Mesodermal cell (in vitro differentiated cells): Measurements from ENCODE around the gene CELF1.
A peak's percentile ranks its signal among the peaks of the same experiment; 100 is the strongest.

Source experiments
- H3K27ac ChIP-seq: 2 replicates; pipeline ENCODE4 v1.7.0; 2013; ENCODE audit warnings: mild to moderate bottlenecking, low read depth, low read length, moderate library complexity; ENCODE audit not compliant: severe bottlenecking
- H3K36me3 ChIP-seq: 2 replicates; pipeline ENCODE4 v1.7.1; 2013; ENCODE audit warnings: mild to moderate bottlenecking, low read length, moderate library complexity; ENCODE audit not compliant: control insufficient read depth, insufficient read depth
- H3K4me1 ChIP-seq: one replicate; pipeline ENCODE4 v1.7.1; 2013; ENCODE audit warnings: mild to moderate bottlenecking, low read length; ENCODE audit not compliant: insufficient read depth, control insufficient read depth, poor library complexity, severe bottlenecking
- H3K4me3 ChIP-seq: 2 replicates; pipeline ENCODE4 v1.7.0; 2013; ENCODE audit warnings: low read length, control low read depth, mild to moderate bottlenecking; ENCODE audit not compliant: insufficient read depth, poor library complexity, severe bottlenecking; ENCODE audit errors: extremely low read depth
- H3K9me3 ChIP-seq: 2 replicates; pipeline ENCODE4 v1.7.1; 2013; ENCODE audit warnings: mild to moderate bottlenecking, low read length, moderate library complexity; ENCODE audit not compliant: control insufficient read depth
- WGBS, 2 experiments: methylation state at CpG; one replicate each; pipeline ENCODE4 v1.1.5; 2013; ENCODE audit warnings: missing lambda C conversion rate in 2 of 2; ENCODE audit not compliant: insufficient coverage in 2 of 2; 5-methylcytosine and 5-hydroxymethylcytosine counted together

The CELF1 gene

GRCh38 chr11:47589584-47589976 is 36.6 kb upstream of the CELF1 start:
- peaks cover 5% of the 10 kb centered on the region for H3K4me1 ChIP-seq
- H3K4me3 ChIP-seq, result no peak overlapping the region
- H3K9me3 ChIP-seq, result no peaks in the 10 kb centered on the region
- H3K36me3 ChIP-seq, result peaks cover 9% of the 10 kb centered on the region
- no peak overlapping the region for H3K27ac ChIP-seq
- WGBS, 2 experiments, result 95 to 98% methylated on average over 48 to 51 of the region's 51 CpGs

GRCh38 chr11:47589118-47589517 is 36.2 kb upstream of the CELF1 start:
- H3K4me3 ChIP-seq, result no peak overlapping the region
- H3K36me3 ChIP-seq, result peaks cover 13% of the 10 kb centered on the region
- H3K9me3 ChIP-seq, result no peaks in the 10 kb centered on the region
- 89 to 96% methylated on average over 6 to 7 of the region's 11 CpGs for WGBS, 2 experiments
- no peak overlapping the region for H3K27ac ChIP-seq
- peaks cover 5% of the 10 kb centered on the region for H3K4me1 ChIP-seq

- Histone ChIP-seq H3K36me3 (peaks cover 26% of the 10 kb centered on the region), H3K4me3 (no peak overlapping the region), H3K4me1 (no peaks in the 10 kb centered on the region), H3K9me3 (no peaks in the 10 kb centered on the region), H3K27ac (no peak overlapping the region)
- WGBS, 2 experiments, result 92 to 94% methylated on average over 11 to 12 of the region's 14 CpGs
Observed at GRCh38 chr11:47587723-47588326, 34.9 kb upstream of the CELF1 start.

GRCh38 chr11:47587039-47587716 is 34.2 kb upstream of the CELF1 start:
- Histone ChIP-seq H3K4me3 (no peak overlapping the region), H3K4me1 (no peaks in the 10 kb centered on the region), H3K27ac (no peak overlapping the region), H3K36me3 (peaks cover 33% of the 10 kb centered on the region), H3K9me3 (no peaks in the 10 kb centered on the region)
- WGBS, 2 experiments, result 91 to 95% methylated on average over 5 of the region's 6 CpGs

GRCh38 chr11:47586098-47586855 is 33.3 kb upstream of the CELF1 start, which contains the start of gene FAM180B:
Gene FAM180B (plus strand): TSS chr11:47586678. CDS start chr11:47586769, 91 bp downstream.
- H3K9me3 ChIP-seq, result no peaks in the 10 kb centered on the region
- H3K27ac ChIP-seq, result peak within 1 kb of the TSS; percentile 3
- H3K4me1 ChIP-seq, result no peaks in the 10 kb centered on the region
- WGBS, 2 experiments, result 89 to 90% methylated on average over 10 to 12 of the region's 12 CpGs
- H3K4me3 ChIP-seq, result no peak within 1 kb of the TSS
- peaks cover 42% of the 10 kb centered on the region for H3K36me3 ChIP-seq

- Histone ChIP-seq H3K9me3 (no peaks in the 10 kb centered on the region), H3K4me1 (no peaks in the 10 kb centered on the region), H3K4me3 (no peak overlapping the region), H3K36me3 (peaks cover 54% of the 10 kb centered on the region), H3K27ac (no peak overlapping the region)
- WGBS, 2 experiments, result 89 to 98% methylated on average over 4 to 5 of the region's 5 CpGs
Observed at GRCh38 chr11:47583844-47584243, 30.9 kb upstream of the CELF1 start.

- Histone ChIP-seq H3K9me3 (no peaks in the 10 kb centered on the region), H3K27ac (peak within 1 kb of the TSS; percentile 90), H3K4me1 (peaks cover 5% of the 10 kb centered on the region), H3K4me3 (peak within 1 kb of the TSS; percentile 96), H3K36me3 (peaks cover 73% of the 10 kb centered on the region)
- WGBS, 2 experiments, result 0% methylated on average over 58 to 69 of the region's 72 CpGs
Observed at GRCh38 chr11:47578524-47579494, 25.9 kb upstream of the CELF1 start, which contains the start of the genes KBTBD4 and NDUFS3. Gene KBTBD4 (minus strand): TSS chr11:47578970. CDS start chr11:47578951, 19 bp downstream. Gene NDUFS3 (plus strand): TSS chr11:47579074. CDS start chr11:47579092, 18 bp downstream.

GRCh38 chr11:47577460-47578041 is 24.6 kb upstream of the CELF1 start:
- Histone ChIP-seq H3K27ac (peak overlapping the region; percentile 90), H3K4me1 (peaks cover 5% of the 10 kb centered on the region), H3K36me3 (peaks cover 73% of the 10 kb centered on the region), H3K4me3 (no peak overlapping the region), H3K9me3 (no peaks in the 10 kb centered on the region)
- 93 to 95% methylated on average over 13 of the region's 13 CpGs for WGBS, 2 experiments

- Histone ChIP-seq H3K9me3 (no peaks in the 10 kb centered on the region), H3K4me1 (peaks cover 13% of the 10 kb centered on the region), H3K36me3 (peaks cover 88% of the 10 kb centered on the region), H3K27ac (no peak overlapping the region), H3K4me3 (no peak overlapping the region)
- 96 to 98% methylated on average over 10 to 11 of the region's 11 CpGs for WGBS, 2 experiments
Observed at GRCh38 chr11:47573321-47573720, 20.4 kb upstream of the CELF1 start.
